Uterus (tissue), 2 donors: Measurements from ENCODE around the gene HSPA1L.

ENCODE experiments used
- POLR2A ChIP-seq, 2 donors: fragments of 450-650 bp; IDR thresholded peaks; one replicate each; pipeline ENCODE4 v1.6.1; 2016; ENCODE audit warnings: antibody characterized with exemption in 2 of 2, mild to moderate bottlenecking in 1 of 2, moderate library complexity in 1 of 2
- TF ChIP-seq, protein P1 (sequence below), 4 experiments: fragments of 200-600 bp in 2 of 4; fragments of 450-650 bp in 2 of 4; sonication (generic) in 2 of 4; IDR thresholded peaks; one replicate each; pipeline ENCODE4 v1.5.1; 2016 to 2019; ENCODE audit warnings: antibody characterized with exemption in 4 of 4, mild to moderate bottlenecking in 2 of 4, moderate library complexity in 1 of 4

DNA sequence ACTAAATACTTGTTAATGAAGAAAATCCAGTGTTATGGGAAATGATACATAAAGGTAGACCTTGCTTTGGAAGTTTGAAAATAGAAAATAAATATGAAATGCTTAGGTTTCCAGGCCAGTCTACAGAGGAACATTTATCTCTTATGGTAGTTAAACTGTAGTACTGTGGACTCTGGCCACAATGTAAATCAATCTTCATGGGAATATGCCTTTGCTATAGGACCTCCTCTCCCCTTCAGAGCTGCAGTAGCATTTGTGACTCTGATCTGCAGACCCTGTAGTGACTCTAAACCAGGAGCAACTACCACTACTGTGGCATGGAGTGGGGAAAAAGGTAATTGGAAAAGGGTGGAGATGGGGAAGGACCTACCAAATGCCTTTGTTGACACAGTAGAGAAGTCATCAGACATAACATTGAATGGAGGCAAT is 4.8 kb upstream of the HSPA1L start:
- TF ChIP-seq, protein P1, sequence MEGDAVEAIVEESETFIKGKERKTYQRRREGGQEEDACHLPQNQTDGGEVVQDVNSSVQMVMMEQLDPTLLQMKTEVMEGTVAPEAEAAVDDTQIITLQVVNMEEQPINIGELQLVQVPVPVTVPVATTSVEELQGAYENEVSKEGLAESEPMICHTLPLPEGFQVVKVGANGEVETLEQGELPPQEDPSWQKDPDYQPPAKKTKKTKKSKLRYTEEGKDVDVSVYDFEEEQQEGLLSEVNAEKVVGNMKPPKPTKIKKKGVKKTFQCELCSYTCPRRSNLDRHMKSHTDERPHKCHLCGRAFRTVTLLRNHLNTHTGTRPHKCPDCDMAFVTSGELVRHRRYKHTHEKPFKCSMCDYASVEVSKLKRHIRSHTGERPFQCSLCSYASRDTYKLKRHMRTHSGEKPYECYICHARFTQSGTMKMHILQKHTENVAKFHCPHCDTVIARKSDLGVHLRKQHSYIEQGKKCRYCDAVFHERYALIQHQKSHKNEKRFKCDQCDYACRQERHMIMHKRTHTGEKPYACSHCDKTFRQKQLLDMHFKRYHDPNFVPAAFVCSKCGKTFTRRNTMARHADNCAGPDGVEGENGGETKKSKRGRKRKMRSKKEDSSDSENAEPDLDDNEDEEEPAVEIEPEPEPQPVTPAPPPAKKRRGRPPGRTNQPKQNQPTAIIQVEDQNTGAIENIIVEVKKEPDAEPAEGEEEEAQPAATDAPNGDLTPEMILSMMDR (IDR thresholded peaks at IDR 0.05) = no peak
- TF ChIP-seq POLR2A (IDR thresholded peaks at IDR 0.05) = no peak
